SK-N-MC (cell line): Measurements from ENCODE around the gene NDUFB10.

ENCODE experiments used
- EZH2 ChIP-seq: fragments of 200-600 bp; sonication (generic); IDR thresholded peaks from one replicate; pipeline ENCODE4 v1.6.1; 2017; ENCODE audit warnings: antibody characterized with exemption
- FOXP2 ChIP-seq: optimal IDR thresholded peaks from 2 replicates; pipeline ENCODE3; 2011; ENCODE audit warnings: mild to moderate bottlenecking, moderate library complexity; ENCODE audit not compliant: insufficient read depth; ENCODE audit errors: extremely low read length, control extremely low read depth
- POLR2AphosphoS5 ChIP-seq: IDR thresholded peaks from 2 replicates; pipeline ENCODE4 v1.6.1; 2012; ENCODE audit warnings: mild to moderate bottlenecking, low read depth, low read length, borderline replicate concordance

DNA sequence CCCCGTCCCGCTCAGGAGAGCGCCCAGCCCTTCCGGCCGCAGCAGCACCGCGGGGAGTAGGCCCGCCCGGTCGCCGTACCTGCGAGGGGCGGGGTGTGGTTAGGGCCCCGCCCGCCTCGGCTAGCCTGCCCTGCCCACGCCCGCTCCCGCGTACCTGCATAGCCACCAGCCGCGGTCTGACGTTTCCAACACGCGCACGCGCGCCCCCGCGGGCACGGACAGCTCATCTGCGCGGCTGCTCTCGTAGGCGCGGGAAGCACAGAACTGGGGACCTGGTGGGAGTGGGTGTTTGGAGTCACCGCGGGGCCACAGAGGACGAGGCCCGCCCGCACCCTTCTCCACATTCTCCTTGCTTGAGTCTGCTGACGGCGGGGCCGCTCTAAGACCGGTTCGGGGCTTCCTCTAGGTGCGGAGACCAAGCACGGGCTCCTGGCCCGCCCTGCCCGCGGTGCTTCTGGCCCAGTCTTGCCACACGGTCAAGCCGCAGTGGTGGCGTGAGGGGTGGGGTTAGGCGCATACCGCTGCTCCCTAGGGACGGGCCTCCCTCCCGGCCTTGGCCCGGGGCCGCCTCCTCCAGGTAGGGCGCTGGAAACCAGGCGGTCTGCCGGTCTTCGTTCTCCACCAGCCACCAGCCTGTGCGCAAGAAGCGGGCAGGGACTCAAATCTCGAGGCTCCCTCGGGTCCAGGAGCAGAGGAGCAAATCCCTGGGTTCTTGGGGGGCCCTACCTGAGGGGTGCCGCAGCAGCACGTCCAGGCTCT, 20.1 kb downstream of the NDUFB10 start:
- TF ChIP-seq POLR2AphosphoS5 (no peak), EZH2 (no peak), FOXP2 (no peak)
